CD14-positive monocyte (primary cell): ENCODE measurements around the gene OGG1. TPM values are rescaled to one million over a fixed set of nuclear protein-coding genes. Genes with fewer than 3 reads are reported as not detected.

ENCODE experiments used
- DNase-seq, 3 donors: peaks; one replicate each; pipeline ENCODE4 v3.0.0-alpha.2; 2011 to 2022
- H2AFZ ChIP-seq: 2 replicates; pipeline ENCODE4 v1.6.0; 2012; ENCODE audit warnings: mild to moderate bottlenecking, low read depth, low read length, inconsistent platforms; ENCODE audit not compliant: insufficient read depth, poor library complexity, severe bottlenecking
- H3K27ac ChIP-seq, 2 donors: 1 replicate in 1 of 2; 2 replicates in 1 of 2; pipeline ENCODE4 v1.5.1; 2012 to 2013; ENCODE audit warnings: low read length in 2 of 2, control low read depth in 1 of 2, inconsistent platforms in 1 of 2, low read depth in 1 of 2, mild to moderate bottlenecking in 1 of 2
- H3K27me3 ChIP-seq, 2 donors: one replicate each; pipeline versions ENCODE4 v1.6.0 to v1.6.1; 2011 to 2013; ENCODE audit warnings: low read length in 2 of 2; ENCODE audit not compliant: control insufficient read depth in 2 of 2, insufficient read depth in 2 of 2
- H3K36me3 ChIP-seq, 2 donors: replicated peaks in 1 of 2; 1 replicate in 1 of 2; 2 replicates in 1 of 2; pipeline versions ENCODE4 v1.5.1 to v1.6.1; 2012 to 2013; ENCODE audit warnings: low read length in 2 of 2, control low read depth in 1 of 2, inconsistent platforms in 1 of 2, mild to moderate bottlenecking in 1 of 2; ENCODE audit not compliant: insufficient read depth in 2 of 2, control insufficient read depth in 1 of 2
- H3K4me1 ChIP-seq, 2 donors: 1 replicate in 1 of 2; 2 replicates in 1 of 2; pipeline versions ENCODE4 v1.5.1 to v1.6.1; 2012 to 2013; ENCODE audit warnings: low read length in 2 of 2, control low read depth in 1 of 2, inconsistent platforms in 1 of 2, mild to moderate bottlenecking in 1 of 2, moderate library complexity in 1 of 2; ENCODE audit not compliant: insufficient read depth in 2 of 2, control insufficient read depth in 1 of 2
- H3K4me2 ChIP-seq: replicated peaks from 2 replicates; pipeline ENCODE3; 2012; ENCODE audit warnings: low read length, moderate library complexity, mild to moderate bottlenecking; ENCODE audit not compliant: poor library complexity, severe bottlenecking; ENCODE audit errors: extremely low read depth
- H3K4me3 ChIP-seq, 3 experiments: fragments of 200-600 bp in 1 of 3; sonication (generic) in 1 of 3; replicated peaks in 1 of 3; 1 replicate in 2 of 3; 2 replicates in 1 of 3; pipeline ENCODE4 v1.5.1; 2011 to 2013; ENCODE audit warnings: low read length in 3 of 3, mild to moderate bottlenecking in 3 of 3, control low read depth in 2 of 3, low read depth in 2 of 3, inconsistent platforms in 1 of 3, moderate library complexity in 1 of 3
- H3K79me2 ChIP-seq: 2 replicates; pipeline ENCODE4 v1.6.0; 2012; ENCODE audit warnings: mild to moderate bottlenecking, control low read depth, inconsistent platforms, low read length, moderate library complexity; ENCODE audit not compliant: insufficient read depth
- H3K9ac ChIP-seq: 2 replicates; pipeline ENCODE4 v1.6.0; 2017; ENCODE audit warnings: low read length, mild to moderate bottlenecking; ENCODE audit not compliant: insufficient read depth, poor library complexity, severe bottlenecking
- H3K9me3 ChIP-seq, 2 donors: replicated peaks in 1 of 2; 1 replicate in 1 of 2; 2 replicates in 1 of 2; pipeline versions ENCODE4 v1.5.1 to v1.6.1; 2012 to 2013; ENCODE audit warnings: low read length in 2 of 2, control low read depth in 1 of 2; ENCODE audit not compliant: control insufficient read depth in 1 of 2, insufficient read depth in 1 of 2
- H4K20me1 ChIP-seq: 2 replicates; pipeline ENCODE4 v1.6.0; 2012; ENCODE audit warnings: mild to moderate bottlenecking, low read length, control low read depth, moderate library complexity; ENCODE audit not compliant: insufficient read depth
- H3K27ac Mint-ChIP-seq, 7 donors: one replicate each; pipeline ENCODE4 v1.8.0; 2020; ENCODE audit warnings: mild to moderate bottlenecking in 7 of 7, mixed read lengths in 7 of 7, moderate library complexity in 6 of 7, inconsistent platforms in 2 of 7
- H3K27me3 Mint-ChIP-seq, 3 donors: one replicate each; pipeline ENCODE4 v1.8.0; 2021 to 2022; ENCODE audit warnings: low read depth in 3 of 3, mild to moderate bottlenecking in 3 of 3, mixed read lengths in 3 of 3, moderate library complexity in 3 of 3, inconsistent platforms in 1 of 3
- H3K36me3 Mint-ChIP-seq, 2 donors: one replicate each; pipeline ENCODE4 v1.8.0; 2020; ENCODE audit warnings: mixed read lengths in 2 of 2, inconsistent platforms in 1 of 2, mild to moderate bottlenecking in 1 of 2
- H3K4me1 Mint-ChIP-seq: one replicate; pipeline ENCODE4 v1.8.0; 2020; ENCODE audit warnings: mild to moderate bottlenecking, mixed read lengths
- H3K4me3 Mint-ChIP-seq, 2 donors: one replicate each; pipeline ENCODE4 v1.8.0; 2020; ENCODE audit warnings: mild to moderate bottlenecking in 2 of 2, mixed read lengths in 2 of 2, moderate library complexity in 1 of 2
- H3K9me3 Mint-ChIP-seq, 7 donors: one replicate each; pipeline ENCODE4 v1.8.0; 2020 to 2022; ENCODE audit warnings: mixed read lengths in 7 of 7, mild to moderate bottlenecking in 6 of 7, moderate library complexity in 6 of 7, inconsistent platforms in 2 of 7
- WGBS: methylation state at CpG from one replicate; pipeline ENCODE4 v1.1.5; 2013; ENCODE audit warnings: missing lambda C conversion rate; ENCODE audit not compliant: insufficient coverage; 5-methylcytosine and 5-hydroxymethylcytosine counted together
- intact Hi-C, 2 donors: fragments of 100-400 bp; cut with micrococcal nuclease; formaldehyde crosslinking; loops; one replicate each; pipeline versions ENCODE4 v1.15.0 to v1.15.1; 2023
- polyA plus RNA-seq, 3 donors: library from polyadenylated mRNA; depleted of rRNA in 1 of 3; unstranded in 2 of 3; stranded (reverse) in 1 of 3; fragments of 300-500 nt in 2 of 3; fragments of >200 nt in 1 of 3; fragmentation: Illumina TruSeq in 2 of 3; gene quantifications; 1 replicate in 2 of 3; 2 replicates in 1 of 3; pipeline ENCODE4 v1.2.3, GENCODE V29; 2012 to 2021
- TF ChIP-seq, protein P1 (sequence below): fragments of 200-600 bp; IDR thresholded peaks from one replicate; pipeline ENCODE4 v1.8.0; 2022; ENCODE audit warnings: antibody characterized with exemption, mild to moderate bottlenecking

Gene OGG1
- polyA plus RNA-seq, 3 donors: 17.4 to 21.9 (median 20.5) TPM

GRCh38 chr3:9712415-9712814 lies 37.3 kb upstream of the OGG1 start:
- TF ChIP-seq, protein P1, sequence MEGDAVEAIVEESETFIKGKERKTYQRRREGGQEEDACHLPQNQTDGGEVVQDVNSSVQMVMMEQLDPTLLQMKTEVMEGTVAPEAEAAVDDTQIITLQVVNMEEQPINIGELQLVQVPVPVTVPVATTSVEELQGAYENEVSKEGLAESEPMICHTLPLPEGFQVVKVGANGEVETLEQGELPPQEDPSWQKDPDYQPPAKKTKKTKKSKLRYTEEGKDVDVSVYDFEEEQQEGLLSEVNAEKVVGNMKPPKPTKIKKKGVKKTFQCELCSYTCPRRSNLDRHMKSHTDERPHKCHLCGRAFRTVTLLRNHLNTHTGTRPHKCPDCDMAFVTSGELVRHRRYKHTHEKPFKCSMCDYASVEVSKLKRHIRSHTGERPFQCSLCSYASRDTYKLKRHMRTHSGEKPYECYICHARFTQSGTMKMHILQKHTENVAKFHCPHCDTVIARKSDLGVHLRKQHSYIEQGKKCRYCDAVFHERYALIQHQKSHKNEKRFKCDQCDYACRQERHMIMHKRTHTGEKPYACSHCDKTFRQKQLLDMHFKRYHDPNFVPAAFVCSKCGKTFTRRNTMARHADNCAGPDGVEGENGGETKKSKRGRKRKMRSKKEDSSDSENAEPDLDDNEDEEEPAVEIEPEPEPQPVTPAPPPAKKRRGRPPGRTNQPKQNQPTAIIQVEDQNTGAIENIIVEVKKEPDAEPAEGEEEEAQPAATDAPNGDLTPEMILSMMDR: no peak
- Mint-ChIP-seq H3K4me3 (no peak overlapping the region), H3K4me1 (peaks cover 28% of the 10 kb centered on the region), H3K27me3 (peaks cover 0 to 5% (median 2%) of the 10 kb centered on the region in 3 donors), H3K36me3 (no peaks in the 10 kb centered on the region), H3K27ac (no peak overlapping the region), H3K9me3 (peaks cover 0 to 3% (median 0%) of the 10 kb centered on the region in 7 donors)
- Histone ChIP-seq H3K27me3 (no peaks in the 10 kb centered on the region), H3K9me3 (no peaks in the 10 kb centered on the region), H3K4me3 (no peak overlapping the region), H3K79me2 (no peaks in the 10 kb centered on the region), H3K9ac (no peak overlapping the region), H2AFZ (no peak overlapping the region), H3K36me3 (no peaks in the 10 kb centered on the region), H3K27ac (no peak overlapping the region), H3K4me1 (peaks cover 26 to 29% of the 10 kb centered on the region in 2 donors), H4K20me1 (no peaks in the 10 kb centered on the region), H3K4me2 (no peak overlapping the region)
- no peak for DNase-seq
- 81% methylated on average over 2 of the region's 2 CpGs for WGBS
- intact Hi-C loops: no loop called here

DNA sequence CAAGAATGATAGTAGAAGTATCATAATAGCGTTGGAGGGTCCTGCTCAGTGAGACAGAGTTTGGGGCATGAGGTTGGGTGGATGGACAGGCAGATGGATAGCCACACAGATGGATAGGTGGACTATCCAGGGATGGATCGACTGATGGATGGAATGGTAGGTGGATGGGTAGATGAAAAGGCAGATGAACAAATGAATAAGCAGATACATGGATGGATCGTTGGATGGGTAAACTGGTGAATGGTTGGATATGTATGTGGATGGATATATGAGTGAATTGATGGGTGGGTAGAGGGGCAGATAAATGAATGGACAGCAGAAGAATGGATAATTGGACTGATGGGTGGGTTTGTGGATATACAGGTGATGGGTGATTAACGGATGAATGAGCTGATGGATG lies 36.6 kb upstream of the OGG1 start:
- Histone ChIP-seq H3K4me3 (no peak overlapping the region), H3K9me3 (no peaks in the 10 kb centered on the region), H3K79me2 (no peaks in the 10 kb centered on the region), H3K27ac (no peak overlapping the region), H3K4me1 (peaks cover 29 to 33% of the 10 kb centered on the region in 2 donors), H3K36me3 (no peaks in the 10 kb centered on the region), H3K9ac (no peak overlapping the region), H4K20me1 (no peaks in the 10 kb centered on the region), H2AFZ (no peak overlapping the region), H3K4me2 (no peak overlapping the region), H3K27me3 (no peaks in the 10 kb centered on the region)
- peaks cover 0 to 3% (median 0%) of the 10 kb centered on the region in 7 donors for H3K9me3 Mint-ChIP-seq
- no peak overlapping the region for H3K4me3 Mint-ChIP-seq
- TF ChIP-seq, protein P1: no peak
- no peak overlapping the region for H3K27ac Mint-ChIP-seq
- intact Hi-C loops: no loop called here
- no peaks in the 10 kb centered on the region for H3K36me3 Mint-ChIP-seq
- peaks cover 0 to 3% (median 0%) of the 10 kb centered on the region in 3 donors for H3K27me3 Mint-ChIP-seq
- H3K4me1 Mint-ChIP-seq: peaks cover 35% of the 10 kb centered on the region
- DNase-seq: no peak
- WGBS: 94% methylated on average over 4 of the region's 4 CpGs
